Measurements from ENCODE around the gene CTNNBL1.

- TF ChIP-seq POLR2AphosphoS5 (IDR thresholded peaks at IDR 0.05; ENCODE audit: low read depth, low read length) (no peak), CTCF (IDR thresholded peaks at IDR 0.05) (no peak)
Measured at GRCh38 chr20:37726321-37726720, 32.5 kb downstream of the CTNNBL1 start.

Measured in Panc1 (cell line).